ENCODE data around the gene HBM. TPM values are rescaled to one million over a fixed set of nuclear protein-coding genes. Genes with fewer than 3 reads are reported as not detected.
"Not testable (repeated sequence)": the region's sequence is repeated elsewhere in the genome, so short reads cannot be mapped to it uniquely, and the experiment has no call there.

Gene HBM, protein sequence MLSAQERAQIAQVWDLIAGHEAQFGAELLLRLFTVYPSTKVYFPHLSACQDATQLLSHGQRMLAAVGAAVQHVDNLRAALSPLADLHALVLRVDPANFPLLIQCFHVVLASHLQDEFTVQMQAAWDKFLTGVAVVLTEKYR
- not detected for total RNA-seq

DNA sequence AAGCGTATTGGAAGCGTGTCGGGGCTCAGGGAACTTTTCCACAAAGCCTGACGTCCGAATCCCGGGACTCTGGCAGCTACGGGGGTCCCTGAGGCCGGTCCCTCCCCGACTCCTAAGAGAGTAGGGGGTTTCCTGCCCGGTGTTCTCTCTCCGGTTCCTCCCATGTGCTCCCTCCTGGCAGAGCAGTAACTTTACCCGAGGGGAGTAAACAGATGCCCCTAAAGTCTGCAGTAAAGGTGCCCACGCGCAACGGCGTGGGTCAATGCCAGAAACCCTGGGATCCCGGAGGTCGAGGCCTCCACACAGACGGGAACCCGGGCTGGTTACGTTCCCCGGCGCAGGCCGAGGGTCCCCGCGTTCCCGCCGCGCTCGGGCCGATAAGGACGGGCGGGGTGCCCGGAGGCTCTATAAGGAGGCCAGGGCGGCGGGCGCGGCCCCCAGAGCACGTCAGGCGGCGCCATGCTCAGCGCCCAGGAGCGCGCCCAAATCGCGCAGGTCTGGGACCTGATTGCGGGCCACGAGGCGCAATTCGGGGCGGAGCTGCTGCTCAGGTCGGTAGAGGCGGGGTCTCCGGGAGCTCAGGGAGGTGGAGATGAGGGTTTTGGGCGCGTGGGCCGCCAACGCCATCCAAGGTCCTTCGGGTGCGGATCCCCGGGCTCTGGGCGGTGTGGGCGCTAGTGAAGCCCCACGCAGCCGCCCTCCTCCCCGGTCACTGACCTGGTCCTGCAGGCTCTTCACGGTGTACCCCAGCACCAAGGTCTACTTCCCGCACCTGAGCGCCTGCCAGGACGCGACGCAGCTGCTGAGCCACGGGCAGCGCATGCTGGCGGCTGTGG, at the start of gene HBM:
HBM (plus strand) TSS at position 440 of the 836 bp plus-strand sequence; CDS start at position 460, 20 bp downstream.
- ATAC-seq, result no peak
- H3K27me3 Mint-ChIP-seq, result peaks cover 14 to 17% of the 10 kb centered on the region in 2 donors

DNA sequence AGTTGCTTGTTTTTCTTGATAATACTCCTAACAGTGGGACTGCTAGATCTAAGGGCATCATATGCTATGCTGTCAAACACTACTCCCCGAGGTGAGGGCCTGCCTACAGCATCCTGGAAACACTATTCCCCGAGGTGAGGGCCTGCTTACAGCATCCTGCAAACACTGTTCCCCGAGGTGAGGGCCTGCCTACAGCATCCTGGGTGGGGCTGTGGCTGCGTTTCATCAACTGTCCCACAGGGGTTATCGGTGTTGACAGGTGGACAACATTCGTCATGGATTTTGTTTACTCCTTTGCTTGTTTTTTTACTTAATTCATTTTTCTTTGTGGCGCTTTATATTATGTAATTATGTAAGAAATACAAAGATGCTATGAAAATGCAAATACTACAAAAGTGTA, 49.8 kb upstream of the HBM start:
- H3K36me3 Mint-ChIP-seq, result no peaks in the 10 kb centered on the region
- no peak for ATAC-seq
- DNase-seq (ENCODE audit: low spot score), result peak; percentile 25

More for the DNA sequence above, at the start of gene HBM:
- DNase-seq (ENCODE audit: low spot score), result no peak
- Mint-ChIP-seq H3K36me3 (no peaks in the 10 kb centered on the region), H3K9me3 (no peaks in the 10 kb centered on the region), H3K4me3 (peak within 1 kb of the TSS; percentile 44), H3K4me1 (ENCODE audit: low read depth in 2 of 2) (peaks cover 0 to 2% of the 10 kb centered on the region in 2 donors), H3K27ac (no peak within 1 kb of the TSS)

DNA sequence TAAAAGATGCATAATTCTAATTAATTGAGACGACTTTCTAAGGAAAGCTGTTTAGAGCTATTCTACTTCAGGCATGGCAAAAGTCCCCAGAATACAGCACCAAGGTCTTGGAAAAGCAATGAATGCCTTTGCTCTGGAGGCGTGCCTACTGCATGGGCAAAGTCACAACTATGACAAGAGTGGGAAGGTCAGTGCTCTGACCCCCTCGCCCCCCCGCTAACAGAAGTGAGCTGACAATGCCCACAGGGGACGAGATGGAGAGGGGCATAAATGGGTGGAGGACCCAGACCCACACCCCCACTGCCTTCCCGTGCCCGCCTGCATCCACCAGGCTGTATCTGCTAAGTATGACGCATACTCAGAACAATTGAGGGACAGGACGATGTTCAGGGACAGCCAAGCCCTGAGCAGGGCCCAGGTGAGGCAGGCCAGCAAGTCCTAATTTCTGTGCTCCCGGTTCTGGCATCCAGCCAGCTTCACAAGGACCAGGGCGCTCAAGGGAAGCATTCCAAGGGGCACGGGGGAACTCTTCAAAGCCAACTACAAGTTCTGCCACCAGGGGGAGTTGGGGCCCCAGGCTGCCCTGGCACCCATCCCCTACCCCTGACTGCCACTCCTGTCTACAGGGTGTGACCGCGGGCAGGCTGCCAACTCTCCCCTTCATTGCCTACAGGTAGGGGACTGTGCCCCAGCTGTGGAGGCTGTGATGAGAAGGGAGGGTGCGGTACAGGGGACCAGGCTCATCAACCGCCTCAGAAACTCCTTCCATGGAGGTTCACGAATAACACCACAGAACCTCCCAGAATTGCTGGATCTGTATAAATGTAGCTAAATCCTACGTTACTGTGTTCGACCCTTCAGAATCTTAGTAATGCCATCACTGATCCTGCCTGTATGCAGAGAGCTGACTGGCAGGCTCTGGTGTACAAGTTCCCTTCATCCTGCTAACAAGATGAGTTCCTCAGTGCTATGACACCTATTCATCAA, 48.1 kb upstream of the HBM start:
- H3K36me3 Mint-ChIP-seq, result no peaks in the 10 kb centered on the region
- H3K27ac Mint-ChIP-seq, result no peak overlapping the region
- no peaks in the 10 kb centered on the region for H3K27me3 Mint-ChIP-seq
- DNase-seq (ENCODE audit: low spot score) (peak; percentile 65), ATAC-seq (peak; percentile 65 to 73)
- H3K9me3 Mint-ChIP-seq, result no peaks in the 10 kb centered on the region
- H3K4me3 Mint-ChIP-seq, result no peak overlapping the region
- H3K4me1 Mint-ChIP-seq (ENCODE audit: low read depth in 2 of 2), result peaks cover under 1 to 24% of the 10 kb centered on the region in 2 donors

More for the DNA sequence above, 49.8 kb upstream of the HBM start:
- Mint-ChIP-seq H3K27ac (no peak overlapping the region), H3K4me3 (no peak overlapping the region), H3K4me1 (ENCODE audit: low read depth in 2 of 2) (peaks cover 0 to 25% of the 10 kb centered on the region in 2 donors), H3K9me3 (no peaks in the 10 kb centered on the region), H3K27me3 (no peaks in the 10 kb centered on the region)

DNA sequence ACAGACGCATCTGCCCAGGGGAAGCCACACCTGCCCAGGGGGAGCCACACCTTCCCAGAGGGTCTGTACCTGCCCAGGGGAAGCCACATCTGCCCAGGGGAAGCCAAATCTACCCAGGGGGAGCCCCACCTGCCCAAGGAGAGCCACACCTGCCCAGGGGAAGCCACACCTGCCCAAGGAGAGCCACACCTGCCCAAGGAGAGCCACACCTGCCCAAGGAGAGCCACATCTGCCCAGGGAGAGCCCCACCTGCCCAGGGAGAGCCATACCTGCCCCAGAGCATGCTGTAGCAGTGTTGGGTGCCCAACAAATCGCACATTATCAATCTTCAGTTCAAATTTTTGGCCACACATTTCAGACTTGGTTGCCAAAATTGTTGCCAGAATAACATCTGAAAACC, 46.9 kb upstream of the HBM start:
- ATAC-seq (no peak), DNase-seq (ENCODE audit: low spot score) (no peak)
- no peaks in the 10 kb centered on the region for H3K36me3 Mint-ChIP-seq
- no peak overlapping the region for H3K4me3 Mint-ChIP-seq
- H3K27ac Mint-ChIP-seq, result no peak overlapping the region
- H3K4me1 Mint-ChIP-seq (ENCODE audit: low read depth in 2 of 2), result peaks cover 11 to 24% of the 10 kb centered on the region in 2 donors
- H3K9me3 Mint-ChIP-seq, result no peaks in the 10 kb centered on the region
- H3K27me3 Mint-ChIP-seq, result no peaks in the 10 kb centered on the region

DNA sequence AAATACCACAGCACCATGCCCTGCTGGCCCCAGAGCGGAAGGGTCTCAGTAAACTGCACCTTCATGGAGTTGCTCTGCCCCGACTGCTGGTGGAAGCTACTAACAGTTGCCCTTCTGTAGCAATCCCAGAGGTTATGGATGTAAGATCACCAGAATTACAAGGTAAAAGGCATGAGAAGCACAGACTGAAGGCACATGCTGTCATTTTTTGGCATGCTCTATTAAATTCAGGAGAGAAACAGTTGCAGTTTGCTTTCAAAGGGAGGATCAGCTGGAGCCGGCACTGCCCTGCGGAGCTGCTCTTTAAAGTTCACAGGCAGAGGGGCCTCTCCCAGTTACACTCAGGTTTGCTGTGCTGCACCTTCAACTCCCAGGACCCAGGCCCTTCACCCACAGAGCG, 46.5 kb upstream of the HBM start:
- Mint-ChIP-seq H3K4me1 (ENCODE audit: low read depth in 2 of 2) (peaks cover 15 to 26% of the 10 kb centered on the region in 2 donors), H3K9me3 (no peaks in the 10 kb centered on the region), H3K36me3 (no peaks in the 10 kb centered on the region), H3K4me3 (no peak overlapping the region), H3K27me3 (no peaks in the 10 kb centered on the region), H3K27ac (no peak overlapping the region)
- no peak for ATAC-seq
- DNase-seq (ENCODE audit: low spot score), result no peak

DNA sequence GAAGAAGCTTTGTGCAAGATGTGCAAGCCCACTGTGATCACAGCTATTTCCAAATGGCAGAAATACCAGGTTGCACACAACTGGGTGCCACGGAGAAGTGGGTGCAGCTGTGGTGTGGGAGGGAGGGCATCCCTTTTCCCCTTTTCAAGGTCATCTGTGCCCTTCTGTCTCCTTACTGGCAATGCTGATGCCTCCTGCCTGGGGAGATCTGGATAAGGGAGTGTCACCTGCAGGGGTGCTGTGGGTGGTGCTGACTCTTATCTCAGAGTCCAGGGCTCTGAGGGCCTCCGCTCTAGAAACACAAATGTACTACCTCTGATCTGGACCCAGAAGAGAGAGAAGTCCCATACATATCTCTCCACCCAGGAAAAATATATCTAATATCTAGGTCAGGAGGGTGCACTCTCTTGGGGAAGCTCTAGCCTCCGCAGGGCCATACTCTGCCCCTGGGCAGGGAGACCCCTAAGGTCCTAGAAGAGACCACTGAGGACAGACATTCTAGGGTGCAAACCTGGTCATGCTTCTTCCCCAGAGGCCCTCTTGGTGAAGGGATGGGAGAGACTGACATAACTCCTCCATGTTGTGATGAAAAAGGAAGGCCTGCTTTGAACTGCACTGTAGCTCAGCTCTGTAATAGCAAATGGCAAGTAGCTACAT, 45.8 kb upstream of the HBM start:
- Mint-ChIP-seq H3K4me3 (no peak overlapping the region), H3K9me3 (no peaks in the 10 kb centered on the region), H3K27ac (no peak overlapping the region), H3K4me1 (ENCODE audit: low read depth in 2 of 2) (peaks cover 17 to 28% of the 10 kb centered on the region in 2 donors), H3K36me3 (no peaks in the 10 kb centered on the region), H3K27me3 (no peaks in the 10 kb centered on the region)
- ATAC-seq (no peak), DNase-seq (ENCODE audit: low spot score) (no peak)

DNA sequence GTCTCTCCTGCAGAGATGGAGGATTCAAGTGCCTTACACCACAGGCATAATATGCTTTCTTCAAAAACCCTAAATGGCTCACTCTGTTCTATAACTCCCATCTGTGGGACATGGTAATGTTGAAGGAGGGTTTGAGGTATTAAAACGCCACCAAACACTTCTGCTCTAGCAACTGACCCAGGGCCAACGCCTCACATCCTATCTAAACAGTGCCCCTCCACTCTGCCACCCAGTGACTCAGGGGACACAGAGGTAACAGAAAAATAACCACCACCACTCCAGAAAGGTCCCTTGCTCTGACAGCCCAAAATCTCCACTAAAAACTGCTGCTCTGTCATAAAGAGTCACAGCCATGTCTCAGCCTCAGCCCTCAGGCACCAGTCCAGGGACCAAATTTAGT, 45.0 kb upstream of the HBM start:
- ATAC-seq (no peak), DNase-seq (ENCODE audit: low spot score) (no peak)
- H3K27ac Mint-ChIP-seq, result no peak overlapping the region
- H3K4me3 Mint-ChIP-seq, result no peak overlapping the region
- H3K36me3 Mint-ChIP-seq, result no peaks in the 10 kb centered on the region
- H3K27me3 Mint-ChIP-seq, result no peaks in the 10 kb centered on the region
- H3K4me1 Mint-ChIP-seq (ENCODE audit: low read depth in 2 of 2), result peaks cover 22 to 35% of the 10 kb centered on the region in 2 donors
- no peaks in the 10 kb centered on the region for H3K9me3 Mint-ChIP-seq

DNA sequence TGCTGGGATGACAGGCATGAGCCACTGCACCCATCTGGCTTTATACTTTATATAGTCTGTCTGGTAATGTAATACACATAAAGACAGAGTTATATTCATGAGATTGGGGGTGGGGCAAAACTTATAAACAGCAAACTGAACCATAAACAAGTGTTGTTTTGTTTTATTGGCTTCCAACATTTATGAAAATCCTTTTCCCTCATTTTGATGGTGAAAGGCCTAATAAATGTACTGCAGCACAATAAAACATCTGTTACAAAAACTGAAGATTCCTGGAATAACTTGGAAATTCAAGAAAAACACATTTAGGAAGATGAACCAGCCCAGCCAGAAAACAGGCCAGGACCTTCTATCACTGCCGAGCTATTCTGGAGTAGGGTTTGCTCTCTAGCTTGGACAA, 43.4 kb upstream of the HBM start:
- Mint-ChIP-seq H3K4me3 (no peak overlapping the region), H3K4me1 (ENCODE audit: low read depth in 2 of 2) (peaks cover 24 to 36% of the 10 kb centered on the region in 2 donors), H3K27ac (peak overlapping the region; percentile 69 to 89), H3K27me3 (no peaks in the 10 kb centered on the region), H3K36me3 (no peaks in the 10 kb centered on the region), H3K9me3 (no peaks in the 10 kb centered on the region)
- ATAC-seq (no peak), DNase-seq (ENCODE audit: low spot score) (no peak)

DNA sequence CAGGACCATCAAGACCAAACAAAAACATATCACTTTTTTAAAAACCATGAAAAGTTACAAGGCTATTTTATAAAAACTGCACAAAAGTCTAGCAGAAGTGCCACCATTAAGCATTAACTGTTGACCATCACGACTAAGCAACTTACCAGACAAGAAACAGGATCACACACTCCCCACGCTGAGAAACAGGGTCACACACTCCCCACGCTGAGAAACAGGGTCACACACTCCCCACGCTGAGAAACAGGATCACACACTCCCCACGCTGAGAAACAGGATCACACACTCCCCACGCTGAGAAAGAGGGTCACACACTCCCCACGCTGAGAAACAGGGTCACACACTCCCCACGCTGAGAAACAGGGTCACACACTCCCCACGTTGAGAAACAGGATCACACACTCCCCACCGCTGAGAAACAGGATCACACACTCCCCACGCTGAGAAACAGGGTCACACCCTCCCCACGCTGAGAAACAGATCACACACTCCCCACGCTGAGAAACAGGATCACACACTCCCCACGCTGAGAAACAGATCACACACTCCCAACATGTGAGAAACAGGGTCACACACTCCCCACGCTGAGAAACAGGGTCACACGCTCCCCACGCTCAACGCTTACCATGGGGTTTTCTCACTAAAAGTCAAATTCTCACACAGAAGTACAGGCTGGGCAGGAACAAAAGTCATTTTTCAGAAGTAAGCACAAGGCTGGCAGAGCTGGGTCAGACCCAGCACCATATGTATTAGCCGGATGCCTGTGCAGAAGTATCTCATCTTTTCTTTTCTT, 42.0 kb upstream of the HBM start:
- H3K9me3 Mint-ChIP-seq; H3K36me3 Mint-ChIP-seq; DNase-seq (ENCODE audit: low spot score); H3K27me3 Mint-ChIP-seq; H3K4me3 Mint-ChIP-seq: not testable (repeated sequence)
- Mint-ChIP-seq H3K27ac (peak overlapping the region; percentile 69 to 89), H3K4me1 (ENCODE audit: low read depth in 2 of 2) (peaks cover 24 to 31% of the 10 kb centered on the region in 2 donors)
- ATAC-seq, result peak in 1 of 2 donors; percentile 49

DNA sequence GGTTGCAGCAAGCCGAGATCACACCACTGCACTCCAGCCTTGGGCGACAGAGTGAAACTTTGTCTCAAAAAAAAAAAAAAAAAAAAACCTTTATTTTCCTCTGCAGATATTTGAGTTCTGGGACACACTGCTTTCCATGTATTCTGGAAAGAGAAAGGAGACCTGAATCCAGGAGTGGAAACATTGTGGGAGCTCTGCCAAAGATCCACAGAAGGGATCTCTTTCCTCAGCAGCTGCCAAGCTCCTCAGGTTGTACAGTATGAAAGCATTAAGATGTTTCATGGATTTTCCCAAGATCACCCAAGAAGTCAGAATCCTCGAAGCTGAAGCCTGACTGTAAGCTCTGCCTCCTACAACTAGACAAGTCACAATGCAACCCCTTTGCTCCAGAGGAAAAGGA, 40.8 kb upstream of the HBM start:
- no peaks in the 10 kb centered on the region for H3K36me3 Mint-ChIP-seq
- H3K4me1 Mint-ChIP-seq (ENCODE audit: low read depth in 2 of 2), result peaks cover 35 to 40% of the 10 kb centered on the region in 2 donors
- no peaks in the 10 kb centered on the region for H3K9me3 Mint-ChIP-seq

DNA sequence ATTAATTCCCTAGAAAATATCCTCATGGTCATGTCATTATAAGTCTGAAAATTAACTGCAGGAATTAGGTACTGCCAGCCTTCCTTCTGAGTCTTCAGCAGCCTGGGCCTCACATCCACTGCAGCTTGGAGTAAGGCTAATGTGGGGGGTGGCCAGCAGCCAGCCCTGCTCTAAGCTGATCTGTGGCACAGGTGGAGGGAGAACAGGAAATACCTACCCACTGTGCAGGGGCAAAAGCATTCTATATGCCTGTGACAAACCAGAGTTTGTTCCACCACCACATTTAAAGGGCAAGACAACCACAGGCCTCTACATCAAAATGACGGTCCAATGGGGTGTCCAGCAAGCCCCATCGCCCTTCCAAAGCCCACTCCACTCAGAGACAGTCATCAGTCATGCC, 36.7 kb upstream of the HBM start:
- DNase-seq (ENCODE audit: low spot score) (no peak), ATAC-seq (peak in 1 of 2 donors; percentile 48)
- Mint-ChIP-seq H3K9me3 (no peaks in the 10 kb centered on the region), H3K36me3 (no peaks in the 10 kb centered on the region), H3K27me3 (no peaks in the 10 kb centered on the region), H3K4me1 (ENCODE audit: low read depth in 2 of 2) (peaks cover 32 to 38% of the 10 kb centered on the region in 2 donors), H3K27ac (peak overlapping the region; percentile 21 to 54), H3K4me3 (no peak overlapping the region)

More for the DNA sequence above, 40.8 kb upstream of the HBM start:
- Mint-ChIP-seq H3K27me3 (no peaks in the 10 kb centered on the region), H3K27ac (peak overlapping the region; percentile 37 to 67), H3K4me3 (no peak overlapping the region)
- DNase-seq (ENCODE audit: low spot score) (no peak), ATAC-seq (no peak)

DNA sequence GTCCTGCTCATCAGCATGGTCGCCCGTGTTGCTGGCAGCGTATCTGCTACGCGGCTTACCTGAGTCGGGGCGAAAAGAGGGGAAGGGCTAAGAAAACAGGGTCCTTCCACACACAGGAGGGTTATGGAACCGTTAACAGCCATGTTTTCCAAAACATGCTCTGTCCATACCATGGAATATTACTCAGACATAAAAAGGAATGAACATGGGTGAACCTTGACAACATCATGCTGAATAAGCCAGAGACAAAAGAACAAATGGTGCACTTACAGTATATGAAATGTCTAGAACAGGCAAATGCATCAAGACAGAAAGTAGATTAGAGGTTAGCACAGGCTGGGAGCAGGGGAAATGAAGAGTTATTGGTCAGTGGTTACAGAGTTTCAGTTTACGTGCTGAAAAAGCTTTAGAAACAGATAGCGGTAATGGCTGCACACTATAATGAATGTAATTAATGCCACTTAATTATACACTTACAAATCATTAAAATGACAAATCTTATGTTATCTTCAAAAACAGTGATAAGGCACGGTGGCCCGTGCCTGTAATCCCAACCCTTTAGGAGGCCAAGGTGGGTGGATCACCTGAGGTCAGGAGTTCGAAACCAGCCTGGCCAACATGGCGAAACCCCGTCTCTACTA, 35.1 kb upstream of the HBM start:
- Mint-ChIP-seq H3K27ac (peak overlapping the region in 1 of 2 donors; percentile 54), H3K36me3 (no peaks in the 10 kb centered on the region), H3K9me3 (no peaks in the 10 kb centered on the region), H3K4me3 (no peak overlapping the region), H3K4me1 (ENCODE audit: low read depth in 2 of 2) (peaks cover 21 to 32% of the 10 kb centered on the region in 2 donors), H3K27me3 (no peaks in the 10 kb centered on the region)
- ATAC-seq (no peak), DNase-seq (ENCODE audit: low spot score) (no peak)
